WI38 (cell line): ENCODE results near the gene MT2A.
"Not testable (repeated sequence)": the region's sequence is repeated elsewhere in the genome, so short reads cannot be mapped to it uniquely, and the experiment has no call there.

ENCODE experiments used
- H3K4me3 ChIP-seq: 2 replicates; pipeline ENCODE4 v1.5.1; 2011; ENCODE audit warnings: low read depth, mild to moderate bottlenecking, control low read depth, low read length
- TF ChIP-seq, protein P1 (sequence below): IDR thresholded peaks from 2 replicates; pipeline ENCODE4 v1.5.1; 2012; ENCODE audit warnings: low read depth, mild to moderate bottlenecking, control low read depth, low read length

MT2A gene

DNA sequence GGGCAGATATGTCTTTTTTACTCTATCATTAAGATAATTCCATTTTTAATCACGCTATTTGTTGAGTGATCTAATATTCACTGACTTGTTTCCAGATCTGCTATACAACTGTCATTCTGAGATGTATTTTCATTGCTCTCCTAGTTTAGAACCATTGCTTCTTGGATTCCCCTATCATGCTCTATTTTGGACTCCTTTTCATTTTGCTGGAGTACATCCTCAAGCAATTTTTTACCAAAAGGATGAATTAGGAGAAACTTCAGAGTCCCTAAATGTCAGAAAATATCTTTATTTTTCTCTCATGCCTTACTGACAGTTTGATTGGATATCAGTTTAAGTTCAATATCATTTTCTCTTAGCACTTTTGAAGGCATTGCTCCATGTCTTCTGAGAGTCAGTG, 33.8 kb upstream of the MT2A start:
- TF ChIP-seq, protein P1, sequence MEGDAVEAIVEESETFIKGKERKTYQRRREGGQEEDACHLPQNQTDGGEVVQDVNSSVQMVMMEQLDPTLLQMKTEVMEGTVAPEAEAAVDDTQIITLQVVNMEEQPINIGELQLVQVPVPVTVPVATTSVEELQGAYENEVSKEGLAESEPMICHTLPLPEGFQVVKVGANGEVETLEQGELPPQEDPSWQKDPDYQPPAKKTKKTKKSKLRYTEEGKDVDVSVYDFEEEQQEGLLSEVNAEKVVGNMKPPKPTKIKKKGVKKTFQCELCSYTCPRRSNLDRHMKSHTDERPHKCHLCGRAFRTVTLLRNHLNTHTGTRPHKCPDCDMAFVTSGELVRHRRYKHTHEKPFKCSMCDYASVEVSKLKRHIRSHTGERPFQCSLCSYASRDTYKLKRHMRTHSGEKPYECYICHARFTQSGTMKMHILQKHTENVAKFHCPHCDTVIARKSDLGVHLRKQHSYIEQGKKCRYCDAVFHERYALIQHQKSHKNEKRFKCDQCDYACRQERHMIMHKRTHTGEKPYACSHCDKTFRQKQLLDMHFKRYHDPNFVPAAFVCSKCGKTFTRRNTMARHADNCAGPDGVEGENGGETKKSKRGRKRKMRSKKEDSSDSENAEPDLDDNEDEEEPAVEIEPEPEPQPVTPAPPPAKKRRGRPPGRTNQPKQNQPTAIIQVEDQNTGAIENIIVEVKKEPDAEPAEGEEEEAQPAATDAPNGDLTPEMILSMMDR = no peak
- no peak overlapping the region for H3K4me3 ChIP-seq

DNA sequence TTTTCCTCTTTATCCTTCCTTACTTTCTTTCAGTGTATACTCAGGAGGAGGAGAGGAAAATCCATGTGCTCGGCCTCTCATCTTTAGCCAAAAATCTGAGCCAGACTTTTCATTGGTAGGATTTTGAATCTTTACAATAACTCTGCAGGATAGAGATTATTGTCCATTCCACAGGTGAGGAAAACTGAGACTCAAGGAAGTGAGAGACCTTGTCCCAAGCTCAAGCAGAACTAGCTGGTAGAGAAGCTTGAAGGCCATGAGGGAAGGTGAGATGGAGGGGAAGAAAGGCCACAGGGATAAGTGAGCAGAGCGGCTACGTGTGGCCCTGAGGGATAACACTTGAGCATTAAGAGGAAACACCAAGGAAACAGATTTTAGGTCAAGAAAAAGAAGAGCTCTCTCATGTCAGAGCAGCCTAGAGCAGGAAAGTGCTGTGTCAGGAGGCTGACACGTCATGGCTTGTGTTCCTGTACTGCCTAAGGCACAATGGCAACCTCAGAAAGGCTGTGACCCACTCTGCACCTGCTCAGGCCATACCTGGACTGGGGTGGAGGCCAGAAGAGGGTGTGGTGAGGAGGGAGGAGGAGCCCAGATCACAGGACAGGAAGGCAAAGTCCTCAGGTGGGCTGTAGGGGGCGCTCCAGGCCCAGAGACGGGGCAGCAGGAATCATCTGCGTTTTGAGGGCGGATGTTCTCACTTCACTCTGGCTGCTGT, 31.6 kb upstream of the MT2A start:
- no peak overlapping the region for H3K4me3 ChIP-seq
- TF ChIP-seq, protein P1 = peak; percentile 86

DNA sequence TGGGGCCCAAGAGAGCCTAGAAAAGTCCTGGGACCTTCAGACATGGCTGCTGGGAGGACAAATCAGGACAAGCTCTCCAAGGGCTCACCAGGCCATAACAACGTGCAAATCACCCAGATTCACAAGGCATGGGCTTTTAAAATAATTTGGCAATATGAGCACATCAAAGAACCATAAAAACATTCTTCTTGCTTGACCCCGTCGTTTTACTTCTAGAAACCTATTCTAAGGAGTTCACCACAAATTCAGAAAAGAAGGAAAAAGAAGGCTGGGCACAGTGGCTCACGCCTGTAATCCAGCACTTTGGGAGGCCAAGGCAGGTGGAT, 31.1 kb upstream of the MT2A start:
- TF ChIP-seq, protein P1 = no peak
- no peak overlapping the region for H3K4me3 ChIP-seq

DNA sequence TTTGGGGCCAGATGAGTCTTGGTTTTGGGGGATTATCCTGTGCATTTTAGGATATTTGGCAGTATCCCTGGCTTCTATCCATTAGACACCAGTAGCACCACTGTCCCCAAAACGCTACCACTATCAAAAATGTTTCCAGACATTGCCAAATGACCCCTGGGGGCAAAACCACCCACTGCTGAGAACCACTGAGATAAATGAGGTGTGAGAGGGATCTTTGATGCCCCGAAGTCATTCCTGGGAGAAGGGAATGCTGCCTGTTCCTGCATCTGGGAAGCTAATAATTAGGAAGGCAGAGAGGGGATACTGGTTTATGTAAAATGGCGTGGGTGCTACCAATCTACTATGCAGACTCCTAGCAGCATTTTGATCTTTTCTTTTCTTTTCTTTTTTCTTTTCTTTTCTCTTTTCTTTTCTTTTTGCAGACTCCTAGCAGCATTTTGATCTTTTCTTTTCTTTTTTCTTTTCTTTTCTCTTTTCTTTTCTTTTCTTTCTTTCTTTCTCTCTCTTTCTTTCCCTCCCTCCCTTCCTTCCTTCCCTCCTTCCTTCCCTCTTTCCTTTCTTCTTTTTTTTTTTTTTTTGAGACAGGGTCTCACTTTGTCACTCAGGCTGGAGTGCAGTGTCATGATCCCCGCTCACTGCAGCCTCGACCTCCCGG, 27.9 kb upstream of the MT2A start:
- TF ChIP-seq, protein P1 = no peak
- no peak overlapping the region for H3K4me3 ChIP-seq

DNA sequence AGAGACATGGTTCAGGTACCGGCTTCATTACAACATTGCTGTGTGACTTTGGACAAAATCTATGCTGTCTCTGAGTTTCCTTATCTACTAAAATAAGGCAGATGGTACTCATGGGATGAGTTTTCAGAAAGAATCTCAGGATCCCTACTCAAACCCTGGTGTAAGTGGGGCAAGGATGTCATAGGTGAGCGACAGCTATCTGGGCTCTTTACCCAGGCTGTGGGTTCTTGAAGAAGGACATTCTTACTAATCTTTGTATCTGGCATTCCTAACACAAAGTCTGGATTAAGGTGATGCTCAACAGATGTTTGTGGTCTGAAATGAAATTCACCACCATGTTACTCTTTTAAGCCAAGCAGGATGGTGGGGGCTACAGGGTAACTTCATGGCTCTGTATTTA, 25.5 kb upstream of the MT2A start:
- not testable (repeated sequence) for H3K4me3 ChIP-seq

DNA sequence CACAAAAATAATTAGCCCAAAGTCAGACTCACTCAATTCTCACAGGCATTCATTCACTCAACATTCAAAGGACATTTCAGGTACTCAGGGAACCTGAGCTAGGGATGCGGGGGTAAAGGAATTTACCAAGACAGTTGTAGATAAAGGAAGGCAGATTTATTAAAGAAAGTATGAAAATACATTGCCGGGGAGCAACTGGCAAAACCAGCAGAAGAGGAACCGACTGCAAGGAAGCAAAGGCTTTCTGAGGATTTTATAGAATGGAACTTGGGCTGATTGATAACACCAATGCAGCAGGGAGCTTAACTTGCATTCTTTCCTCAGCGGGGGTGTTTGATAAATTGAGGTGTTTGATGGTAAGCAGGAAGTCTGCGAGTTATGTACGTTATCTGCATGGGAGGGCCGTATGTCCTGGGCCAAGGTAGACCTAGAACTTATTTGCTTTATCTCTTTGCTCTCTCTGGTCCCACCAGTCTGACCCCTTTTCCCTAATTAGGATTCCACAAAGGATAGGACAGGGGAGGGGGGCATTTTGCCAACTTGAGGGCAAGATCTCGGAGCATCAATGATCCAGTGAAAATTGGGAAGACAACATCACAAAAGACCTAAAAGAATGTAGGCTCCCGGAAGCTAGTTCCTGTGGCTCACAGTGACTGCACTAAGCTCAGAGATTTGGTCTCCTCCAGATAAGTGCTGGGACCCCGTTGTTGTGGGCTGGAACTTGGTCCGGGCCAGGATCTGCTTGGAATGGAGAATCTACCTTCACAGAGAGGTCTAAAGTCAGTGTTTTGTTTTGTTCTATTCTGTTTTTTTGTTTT, 24.8 kb upstream of the MT2A start:
- H3K4me3 ChIP-seq = no peak overlapping the region
- TF ChIP-seq, protein P1 = no peak

DNA sequence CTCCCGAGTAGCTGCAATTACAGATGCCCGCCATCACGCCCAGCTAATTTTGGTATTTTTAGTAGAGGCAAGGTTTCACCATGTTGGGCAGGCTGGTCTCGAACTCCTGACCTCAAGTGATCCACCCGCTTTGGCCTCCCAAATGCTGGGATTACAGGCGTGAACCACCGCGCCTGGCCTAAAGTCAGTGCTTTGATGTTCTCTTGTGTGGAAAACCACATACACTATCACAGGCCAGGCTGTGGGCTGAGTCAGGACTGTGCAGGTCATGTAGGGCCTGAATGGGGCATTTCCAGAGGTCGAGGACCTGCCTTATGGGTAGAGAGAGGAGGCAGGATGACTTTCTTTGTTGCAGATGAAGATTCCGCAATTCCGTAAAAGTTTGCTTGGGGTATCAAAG, 24.1 kb upstream of the MT2A start:
- H3K4me3 ChIP-seq = no peak overlapping the region
- TF ChIP-seq, protein P1 = no peak
